Lower leg skin (tissue), 3 donors: ENCODE results near the gene PPTC7.

Experiments
- POLR2A ChIP-seq, 2 donors: fragments of 450-650 bp; IDR thresholded peaks; one replicate each; pipeline ENCODE4 v1.6.1; 2016 to 2017; ENCODE audit warnings: antibody characterized with exemption in 2 of 2, mild to moderate bottlenecking in 1 of 2, moderate library complexity in 1 of 2
- TF ChIP-seq, protein P1 (sequence below), 3 donors: fragments of 450-650 bp; IDR thresholded peaks; one replicate each; pipeline ENCODE4 v1.5.1; 2016; ENCODE audit warnings: antibody characterized with exemption in 3 of 3, mild to moderate bottlenecking in 3 of 3, moderate library complexity in 2 of 3

DNA sequence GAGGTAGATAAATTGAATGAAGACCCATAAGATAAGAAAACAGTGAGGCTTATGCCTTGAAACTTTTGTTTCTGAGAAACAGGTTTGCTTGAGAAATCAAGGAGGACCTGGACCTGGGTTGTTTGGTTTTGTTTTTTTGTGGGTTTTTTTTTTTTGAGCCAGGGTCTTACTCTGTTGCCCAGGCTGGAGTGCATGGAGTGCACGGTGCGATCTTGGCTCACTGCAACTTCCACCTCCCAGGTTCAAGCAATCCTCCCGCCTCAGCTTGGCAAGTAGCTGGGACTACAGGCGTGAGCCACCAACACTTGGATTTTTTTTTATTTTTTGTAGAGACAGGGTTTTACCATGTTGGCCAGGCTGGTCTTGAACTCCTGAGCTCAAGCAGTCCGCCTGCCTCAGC, 9.0 kb upstream of the PPTC7 start:
- TF ChIP-seq, protein P1, sequence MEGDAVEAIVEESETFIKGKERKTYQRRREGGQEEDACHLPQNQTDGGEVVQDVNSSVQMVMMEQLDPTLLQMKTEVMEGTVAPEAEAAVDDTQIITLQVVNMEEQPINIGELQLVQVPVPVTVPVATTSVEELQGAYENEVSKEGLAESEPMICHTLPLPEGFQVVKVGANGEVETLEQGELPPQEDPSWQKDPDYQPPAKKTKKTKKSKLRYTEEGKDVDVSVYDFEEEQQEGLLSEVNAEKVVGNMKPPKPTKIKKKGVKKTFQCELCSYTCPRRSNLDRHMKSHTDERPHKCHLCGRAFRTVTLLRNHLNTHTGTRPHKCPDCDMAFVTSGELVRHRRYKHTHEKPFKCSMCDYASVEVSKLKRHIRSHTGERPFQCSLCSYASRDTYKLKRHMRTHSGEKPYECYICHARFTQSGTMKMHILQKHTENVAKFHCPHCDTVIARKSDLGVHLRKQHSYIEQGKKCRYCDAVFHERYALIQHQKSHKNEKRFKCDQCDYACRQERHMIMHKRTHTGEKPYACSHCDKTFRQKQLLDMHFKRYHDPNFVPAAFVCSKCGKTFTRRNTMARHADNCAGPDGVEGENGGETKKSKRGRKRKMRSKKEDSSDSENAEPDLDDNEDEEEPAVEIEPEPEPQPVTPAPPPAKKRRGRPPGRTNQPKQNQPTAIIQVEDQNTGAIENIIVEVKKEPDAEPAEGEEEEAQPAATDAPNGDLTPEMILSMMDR (IDR thresholded peaks at IDR 0.05), result no peak
- TF ChIP-seq POLR2A (IDR thresholded peaks at IDR 0.05), result no peak
